AG04449 (cell line): Measurements from ENCODE around the gene CCP110.

Experiments
- CTCF ChIA-PET: fragments of 350-600 bp; formaldehyde crosslinking; extraction: SDS; loops from one replicate; lab custom pipeline; 2021; ENCODE audit warnings: antibody characterized with exemption; lab: Yijun Ruan, JAX
- POLR2A ChIA-PET: fragments of 400-600, 350-600 bp; formaldehyde crosslinking; extraction: SDS; loops from one replicate; lab custom pipeline; 2020; ENCODE audit warnings: antibody characterized with exemption, inconsistent platforms; lab: Yijun Ruan, JAX
- DNase-seq: peaks from one replicate; pipeline ENCODE4 v3.0.0-alpha.2; 2010; ENCODE audit warnings: low read depth, low spot score
- H3K4me3 ChIP-seq: 2 replicates; pipeline ENCODE4 v1.5.1; 2011; ENCODE audit warnings: low read depth, mild to moderate bottlenecking, control low read depth, low read length
- CTCF ChIP-seq: IDR thresholded peaks from one replicate; pipeline ENCODE4 v1.5.1; 2011; ENCODE audit warnings: mild to moderate bottlenecking, moderate library complexity, low read length, control low read depth, inconsistent platforms; ENCODE audit not compliant: insufficient read depth; ENCODE audit errors: missing control alignments

Gene CCP110

GRCh38 chr16:19505600-19506303 is 18.0 kb upstream of the CCP110 start:
- ChIA-PET CTCF (interaction anchor here (0.8 to 5.2 kb wide), 5 partner anchors 10 to 420 kb away, joined by 3 to 59 read pairs (median 4); partner anchors contain the start of gene GDE1), POLR2A (interaction anchor here (0.6 kb wide), 1 partner anchor 33 kb away, joined by 3 read pairs; no protein-coding TSS in a partner anchor)
- TF ChIP-seq CTCF = no peak
- no peak for DNase-seq
- no peak overlapping the region for H3K4me3 ChIP-seq

- CTCF ChIA-PET = interaction anchor here (1.0 to 1.1 kb wide), 2 partner anchors 14 to 421 kb away, joined by 3 read pairs; no protein-coding TSS in a partner anchor
- no peak for DNase-seq
- POLR2A ChIA-PET = no interaction called here
- no peak overlapping the region for H3K4me3 ChIP-seq
- no peak for TF ChIP-seq CTCF
Observed at GRCh38 chr16:19506965-19507364, 16.8 kb upstream of the CCP110 start.

- no peak for TF ChIP-seq CTCF
- no peak for DNase-seq
- no peak overlapping the region for H3K4me3 ChIP-seq
- CTCF ChIA-PET = interaction anchor here (1.0 to 1.4 kb wide), 4 partner anchors 11 to 422 kb away, joined by 3 read pairs; no protein-coding TSS in a partner anchor
- POLR2A ChIA-PET = no interaction called here
Observed at GRCh38 chr16:19507867-19508266, 15.9 kb upstream of the CCP110 start.

- DNase-seq = no peak
- no peak for TF ChIP-seq CTCF
- ChIA-PET POLR2A (no interaction called here), CTCF (interaction anchor here (6.9 kb wide), 1 partner anchor 8 kb away, joined by 59 read pairs; no protein-coding TSS in a partner anchor)
- no peak overlapping the region for H3K4me3 ChIP-seq
Observed at GRCh38 chr16:19512297-19512696, 11.4 kb upstream of the CCP110 start.

- H3K4me3 ChIP-seq = no peak overlapping the region
- no peak for DNase-seq
- POLR2A ChIA-PET = interaction anchor here (0.6 kb wide), 1 partner anchor 372 kb away, joined by 3 read pairs; no protein-coding TSS in a partner anchor
- CTCF ChIA-PET = interaction anchor here (6.9 kb wide), 1 partner anchor 10 kb away, joined by 59 read pairs; no protein-coding TSS in a partner anchor
- TF ChIP-seq CTCF = no peak
Observed at GRCh38 chr16:19513377-19514053, 10.2 kb upstream of the CCP110 start.

- CTCF ChIA-PET = interaction anchor here (0.8 to 6.9 kb wide), 2 partner anchors 12 to 430 kb away, joined by 3 to 59 read pairs; no protein-coding TSS in a partner anchor
- no peak for DNase-seq
- TF ChIP-seq CTCF = no peak
- POLR2A ChIA-PET = no interaction called here
- H3K4me3 ChIP-seq = no peak overlapping the region
Observed at GRCh38 chr16:19515757-19516156, 8.0 kb upstream of the CCP110 start.
